Measurements from ENCODE around the gene FOXO1.

FOXO1 gene

GRCh38 chr13:40540328-40541044, 126.0 kb downstream of the FOXO1 start:
- no peak for DNase-seq (ENCODE audit: low read depth)

GRCh38 chr13:40539576-40540327, 126.7 kb downstream of the FOXO1 start:
- DNase-seq (ENCODE audit: low read depth) = no peak

- no peak for DNase-seq (ENCODE audit: low read depth)
Observed at GRCh38 chr13:40537146-40537895, 129.1 kb downstream of the FOXO1 start.

- no peak for DNase-seq (ENCODE audit: low read depth)
Observed at GRCh38 chr13:40536443-40537113, 129.9 kb downstream of the FOXO1 start.

GRCh38 chr13:40535345-40535836, 131.1 kb downstream of the FOXO1 start:
- DNase-seq (ENCODE audit: low read depth) = no peak

- DNase-seq (ENCODE audit: low read depth) = no peak
Observed at GRCh38 chr13:40534456-40534855, 132.0 kb downstream of the FOXO1 start.

- DNase-seq (ENCODE audit: low read depth) = no peak
Observed at GRCh38 chr13:40533072-40533471, 133.4 kb downstream of the FOXO1 start.

- no peak for DNase-seq (ENCODE audit: low read depth)
Observed at GRCh38 chr13:40530961-40531360, 135.5 kb downstream of the FOXO1 start.

GRCh38 chr13:40528881-40529280, 137.6 kb downstream of the FOXO1 start:
- no peak for DNase-seq (ENCODE audit: low read depth)

GRCh38 chr13:40527914-40528313, 138.5 kb downstream of the FOXO1 start:
- no peak for DNase-seq (ENCODE audit: low read depth)

GRCh38 chr13:40522282-40522681, 144.2 kb downstream of the FOXO1 start:
- DNase-seq (ENCODE audit: low read depth) = no peak

GRCh38 chr13:40520916-40521315, 145.5 kb downstream of the FOXO1 start:
- no peak for DNase-seq (ENCODE audit: low read depth)

GRCh38 chr13:40519637-40520036, 146.8 kb downstream of the FOXO1 start:
- DNase-seq (ENCODE audit: low read depth) = no peak

- DNase-seq (ENCODE audit: low read depth) = peak; percentile 38
Observed at GRCh38 chr13:40518481-40518882, 148.0 kb downstream of the FOXO1 start.

- DNase-seq (ENCODE audit: low read depth) = no peak
Observed at GRCh38 chr13:40517486-40518480, 148.7 kb downstream of the FOXO1 start.

- DNase-seq (ENCODE audit: low read depth) = no peak
Observed at GRCh38 chr13:40515702-40516101, 150.7 kb downstream of the FOXO1 start.

GRCh38 chr13:40514802-40515201, 151.6 kb downstream of the FOXO1 start:
- no peak for DNase-seq (ENCODE audit: low read depth)

- DNase-seq (ENCODE audit: low read depth) = no peak
Observed at GRCh38 chr13:40509876-40510275, 156.6 kb downstream of the FOXO1 start.

GRCh38 chr13:40508767-40509342, 157.6 kb downstream of the FOXO1 start:
- DNase-seq (ENCODE audit: low read depth) = no peak

GRCh38 chr13:40508127-40508526, 158.3 kb downstream of the FOXO1 start:
- DNase-seq (ENCODE audit: low read depth) = no peak

All from stimulated activated CD8-positive, alpha-beta memory T cell treated with anti-CD3 and anti-CD28 coated beads, Interleukin-7, amount 100 ng/mL, for 24 hours (primary cell).